GM23338 (cell line): Measurements from ENCODE around the gene DDAH2. TPM values are rescaled to one million over a fixed set of nuclear protein-coding genes. Genes with fewer than 3 reads are reported as not detected.

ENCODE experiments used
- ATAC-seq: fragments of 200-7000 bp; cut with Tn5 transposase; 3 replicates; pipeline ENCODE4 v1.9.1; 2020
- DNase-seq: peaks from one replicate; pipeline ENCODE4 v3.0.0-alpha.2; 2015; ENCODE audit warnings: low spot score
- H2AFZ ChIP-seq: fragments of 200-600 bp; sonication (generic); 2 replicates; pipeline ENCODE4 v1.8.0; 2016; ENCODE audit warnings: antibody characterized with exemption, mild to moderate bottlenecking, moderate library complexity
- H3F3A ChIP-seq: fragments of 200-600 bp; sonication (generic); replicated peaks from 2 replicates; pipeline ENCODE4 v1.8.0; 2017; ENCODE audit warnings: antibody characterized with exemption, mixed run types, low read depth
- H3K27ac ChIP-seq: fragments of 200-600 bp; sonication (generic); 2 replicates; pipeline ENCODE4 v1.6.1; 2016; ENCODE audit warnings: low read depth
- H3K27me3 ChIP-seq: fragments of 200-600 bp; sonication (generic); 2 replicates; pipeline ENCODE4 v1.8.0; 2016; ENCODE audit warnings: mild to moderate bottlenecking, mixed run types, moderate library complexity; ENCODE audit not compliant: insufficient read depth
- H3K36me3 ChIP-seq: fragments of 200-600 bp; sonication (generic); 2 replicates; pipeline ENCODE4 v1.8.0; 2016; ENCODE audit warnings: mild to moderate bottlenecking; ENCODE audit not compliant: insufficient read depth
- H3K4me1 ChIP-seq: fragments of 200-600 bp; sonication (generic); 2 replicates; pipeline ENCODE4 v1.8.0; 2016; ENCODE audit warnings: mild to moderate bottlenecking, moderate library complexity; ENCODE audit not compliant: insufficient read depth
- H3K4me2 ChIP-seq: fragments of 200-600 bp; sonication (generic); 2 replicates; pipeline ENCODE4 v1.7.1; 2017; ENCODE audit warnings: mixed run types
- H3K4me3 ChIP-seq: fragments of 200-600 bp; sonication (generic); 2 replicates; pipeline ENCODE4 v1.6.1; 2016; ENCODE audit warnings: mixed run types
- H3K79me2 ChIP-seq: fragments of 200-600 bp; sonication (generic); replicated peaks from 2 replicates; pipeline ENCODE4 v1.8.0; 2017; ENCODE audit warnings: mild to moderate bottlenecking; ENCODE audit not compliant: insufficient read depth
- H3K9me2 ChIP-seq: fragments of 200-600 bp; sonication (generic); 2 replicates; pipeline ENCODE4 v1.8.0; 2017; ENCODE audit not compliant: insufficient read depth
- H4K20me1 ChIP-seq: fragments of 200-600 bp; sonication (generic); replicated peaks from 2 replicates; pipeline ENCODE4 v1.8.0; 2017; ENCODE audit warnings: mild to moderate bottlenecking; ENCODE audit not compliant: insufficient read depth
- H3K27ac Mint-ChIP-seq: 2 replicates; pipeline ENCODE4 v1.8.0; 2020; ENCODE audit warnings: inconsistent platforms, mild to moderate bottlenecking, moderate library complexity, mixed read lengths
- H3K27me3 Mint-ChIP-seq: 3 replicates; pipeline ENCODE4 v1.8.0; 2022; ENCODE audit warnings: low read depth, mild to moderate bottlenecking, moderate library complexity, mixed read lengths, inconsistent platforms; ENCODE audit not compliant: insufficient read depth, poor library complexity
- H3K36me3 Mint-ChIP-seq: 3 replicates; pipeline ENCODE4 v1.8.0; 2021; ENCODE audit warnings: low read depth, mild to moderate bottlenecking, inconsistent platforms, moderate library complexity, mixed read lengths
- H3K4me1 Mint-ChIP-seq: 3 replicates; pipeline ENCODE4 v1.8.0; 2020; ENCODE audit warnings: mild to moderate bottlenecking, inconsistent platforms, mixed read lengths
- H3K4me3 Mint-ChIP-seq: 3 replicates; pipeline ENCODE4 v1.8.0; 2021; ENCODE audit warnings: moderate library complexity, mild to moderate bottlenecking, inconsistent platforms, mixed read lengths
- H3K9me3 Mint-ChIP-seq: 3 replicates; pipeline ENCODE4 v1.8.0; 2020; ENCODE audit warnings: moderate library complexity, mild to moderate bottlenecking, inconsistent platforms, mixed read lengths
- CREB1 ChIP-seq: fragments of 250-450 bp; sonication (Bioruptor Pico); IDR thresholded peaks from 2 replicates; pipeline ENCODE4 v1.5.0; 2020; ENCODE audit warnings: low read depth, mild to moderate bottlenecking, moderate library complexity
- CTCF ChIP-seq, 2 experiments: fragments of 200-600 bp in 1 of 2; sonication (generic) in 1 of 2; conservative IDR thresholded peaks; 2 replicates each; pipeline versions ENCODE4 v1.5.1 to v1.6.1; 2016 to 2017; ENCODE audit warnings: antibody characterized with exemption in 2 of 2, low read depth in 2 of 2, mild to moderate bottlenecking in 2 of 2, moderate library complexity in 1 of 2
- ETS1 ChIP-seq: IDR thresholded peaks from 2 replicates; pipeline ENCODE4 v1.6.1; 2016; ENCODE audit warnings: antibody characterized with exemption
- EZH2 ChIP-seq: fragments of 200-600 bp; sonication (generic); IDR thresholded peaks from one replicate; pipeline ENCODE4 v1.8.0; 2017; ENCODE audit warnings: antibody characterized with exemption, mild to moderate bottlenecking, low read depth; ENCODE audit not compliant: unreplicated experiment
- EZH2phosphoT487 ChIP-seq: fragments of 200-600 bp; sonication (generic); IDR thresholded peaks from one replicate; pipeline ENCODE4 v1.8.1; 2018; ENCODE audit warnings: antibody characterized with exemption; ENCODE audit not compliant: unreplicated experiment
- JUNB ChIP-seq: IDR thresholded peaks from one replicate; pipeline ENCODE4 v1.6.1; 2016; ENCODE audit warnings: antibody characterized with exemption; ENCODE audit not compliant: unreplicated experiment
- POLR2AphosphoS5 ChIP-seq: IDR thresholded peaks from 2 replicates; pipeline ENCODE4 v1.6.1; 2016; ENCODE audit warnings: antibody characterized with exemption, low read depth
- REST ChIP-seq: IDR thresholded peaks from one replicate; pipeline ENCODE4 v1.6.1; 2018; ENCODE audit warnings: antibody characterized with exemption; ENCODE audit not compliant: unreplicated experiment
- polyA plus RNA-seq: library from polyadenylated mRNA; unstranded; fragments of >200 nt; fragmentation: Nextera tagmentation; extraction: Ambion mirVana; gene quantifications from 2 replicates; pipeline ENCODE4 v1.2.1, GENCODE V29; 2016
- total RNA-seq: library from RNA; depleted of rRNA; stranded (reverse); fragments of >200 nt; shearing (Covaris generic); gene quantifications from 2 replicates; pipeline ENCODE4 v1.2.3, GENCODE V29; 2014

DDAH2 gene
- total and polyA plus RNA-seq, 2 experiments from 2014 or later: 58.7 to 65.1 TPM

GRCh38 chr6:31683591-31683990 lies 45.5 kb downstream of the DDAH2 start:
- H3K27ac ChIP-seq: no peak overlapping the region
- ATAC-seq (peak; percentile 11), DNase-seq (peak; percentile 47)
- peak overlapping the region; percentile 5; the same call in 1 of the 2 replicates for H2AFZ ChIP-seq
- no peak overlapping the region for H3K27ac Mint-ChIP-seq
- no peaks in the 10 kb centered on the region for H3K79me2 ChIP-seq
- TF ChIP-seq JUNB (no peak), REST (no peak), POLR2AphosphoS5 (no peak), CREB1 (CRISPR knock-in tag) (no peak), EZH2 (no peak), CTCF (conservative IDR thresholded peaks at IDR 0.05; ENCODE audit: low read depth in 2 of 2) (no peak)
- H3K36me3 ChIP-seq: no peaks in the 10 kb centered on the region
- H3K27me3 Mint-ChIP-seq: peaks cover 31% of the 10 kb centered on the region
- H3K9me2 ChIP-seq: no peaks in the 10 kb centered on the region
- H3K36me3 Mint-ChIP-seq: peaks cover 5% of the 10 kb centered on the region; the same call in 2 of the 3 replicates
- H3K27me3 ChIP-seq: peaks cover 18% of the 10 kb centered on the region
- peaks cover 11% of the 10 kb centered on the region; the same call in 1 of the 2 replicates for H3F3A ChIP-seq
- peak overlapping the region; percentile 74 for H3K4me3 Mint-ChIP-seq
- peaks cover 7% of the 10 kb centered on the region for H3K4me1 ChIP-seq
- no peaks in the 10 kb centered on the region; the same call in 1 of the 3 replicates for H3K9me3 Mint-ChIP-seq
- peak overlapping the region; percentile 98 for H3K4me2 ChIP-seq
- H3K4me3 ChIP-seq: peak overlapping the region; percentile 70
- H3K4me1 Mint-ChIP-seq: peaks cover 14% of the 10 kb centered on the region
- no peaks in the 10 kb centered on the region for H4K20me1 ChIP-seq

- peaks cover 7% of the 10 kb centered on the region for H3K4me1 ChIP-seq
- ATAC-seq (peak; percentile 48), DNase-seq (peak; percentile 81)
- H3K27ac Mint-ChIP-seq: no peak overlapping the region
- no peak overlapping the region for H3K27ac ChIP-seq
- H4K20me1 ChIP-seq: no peaks in the 10 kb centered on the region
- no peaks in the 10 kb centered on the region for H3K79me2 ChIP-seq
- peaks cover 1% of the 10 kb centered on the region; the same call in 2 of the 3 replicates for H3K36me3 Mint-ChIP-seq
- H3F3A ChIP-seq: peaks cover 11% of the 10 kb centered on the region; the same call in 1 of the 2 replicates
- peak overlapping the region; percentile 98 for H3K4me2 ChIP-seq
- peak overlapping the region; percentile 99 for H2AFZ ChIP-seq
- no peaks in the 10 kb centered on the region; the same call in 1 of the 3 replicates for H3K9me3 Mint-ChIP-seq
- H3K4me3 ChIP-seq: peak overlapping the region; percentile 75
- peaks cover 18% of the 10 kb centered on the region for H3K27me3 ChIP-seq
- H3K36me3 ChIP-seq: no peaks in the 10 kb centered on the region
- peaks cover 35% of the 10 kb centered on the region for H3K27me3 Mint-ChIP-seq
- H3K4me1 Mint-ChIP-seq: peaks cover 17% of the 10 kb centered on the region
- peak overlapping the region; percentile 74 for H3K4me3 Mint-ChIP-seq
- H3K9me2 ChIP-seq: no peaks in the 10 kb centered on the region
- TF ChIP-seq ETS1 (no peak), EZH2phosphoT487 (no peak)
Observed at GRCh38 chr6:31681135-31681671, 47.9 kb downstream of the DDAH2 start.
